Aorta (tissue), 5 donors: ENCODE results near the gene TFAM. TPM values are rescaled to one million over a fixed set of nuclear protein-coding genes. Genes with fewer than 3 reads are reported as not detected.

Source experiments
- ATAC-seq: fragments of 200-7000 bp; cut with Tn5 transposase; one replicate; pipeline ENCODE4 v1.9.1; 2022; ENCODE audit warnings: moderate library complexity; ENCODE audit not compliant: low FRiP score
- DNase-seq, 2 donors: peaks; one replicate each; pipeline ENCODE4 v3.0.0-alpha.2; 2020
- H3K27ac ChIP-seq, 2 donors: one replicate each; pipeline ENCODE4 v1.5.1; 2013; ENCODE audit warnings: low read length in 2 of 2, mild to moderate bottlenecking in 2 of 2, moderate library complexity in 2 of 2, control low read depth in 1 of 2, inconsistent platforms in 1 of 2, low read depth in 1 of 2
- H3K27me3 ChIP-seq, 2 donors: one replicate each; pipeline ENCODE4 v1.6.1; 2013; ENCODE audit warnings: control low read depth in 1 of 2, low read length in 1 of 2, mild to moderate bottlenecking in 1 of 2, moderate library complexity in 1 of 2; ENCODE audit not compliant: insufficient read depth in 2 of 2, control insufficient read depth in 1 of 2
- H3K36me3 ChIP-seq, 2 donors: one replicate each; pipeline ENCODE4 v1.6.1; 2013; ENCODE audit warnings: control low read depth in 1 of 2, low read length in 1 of 2, mild to moderate bottlenecking in 1 of 2; ENCODE audit not compliant: insufficient read depth in 2 of 2, control insufficient read depth in 1 of 2
- H3K4me1 ChIP-seq, 2 donors: one replicate each; pipeline ENCODE4 v1.6.1; 2013; ENCODE audit warnings: low read length in 2 of 2, control low read depth in 1 of 2, mild to moderate bottlenecking in 1 of 2, moderate library complexity in 1 of 2; ENCODE audit not compliant: insufficient read depth in 2 of 2, control insufficient read depth in 1 of 2
- H3K4me3 ChIP-seq, 2 donors: one replicate each; pipeline ENCODE4 v1.5.1; 2013; ENCODE audit warnings: low read length in 2 of 2, control low read depth in 1 of 2, mild to moderate bottlenecking in 1 of 2
- H3K9me3 ChIP-seq: one replicate; pipeline ENCODE4 v1.6.1; 2013; ENCODE audit warnings: mild to moderate bottlenecking, low read length; ENCODE audit not compliant: control insufficient read depth
- WGBS, 2 donors: extraction: QIAGEN DNeasy Blood & Tissue Kit; methylation state at CpG; one replicate each; pipeline ENCODE4 v1.1.7; 2013; 5-methylcytosine and 5-hydroxymethylcytosine counted together
- intact Hi-C, 2 donors: fragments of 100-400 bp; cut with DNase I; formaldehyde crosslinking; loops; one replicate each; pipeline versions ENCODE4 v1.14.2 to v1.15.0; 2022
- polyA plus RNA-seq, 2 donors: library from polyadenylated mRNA; stranded (reverse); fragments of 200-250 nt; gene quantifications; one replicate each; pipeline ENCODE4 v1.2.3, GENCODE V29; 2013
- total RNA-seq, 2 donors: library from RNA; stranded (reverse); fragmentation: NEBNext Ultra II Directional; extraction: Animal tissue kit (Norgen Biotek cat#: 25700); gene quantifications; one replicate each; pipeline ENCODE4 v1.2.1, GENCODE V29; 2021
- donor health status: healthy with polysubstance abuse.
- donor health status: Bipolar disorder and iron deficiency.
- donor health status: DM: no; HTN: no; CAD: no.
- donor health status: DM: no; HTN: no; CAD: no.
- donor health status: DM: yes; HTN: yes; CAD: no.

TFAM gene
- total and polyA plus RNA-seq, 4 donors: 6.5 to 25.5 (median 13.6) TPM

- ATAC-seq (no peak), DNase-seq (no peak)
- WGBS, 2 donors: 93 to 95% methylated on average over 7 of the region's 7 CpGs
- no peaks in the 10 kb centered on the region for H3K4me1 ChIP-seq
- no peak overlapping the region for H3K27ac ChIP-seq
- H3K4me3 ChIP-seq: no peak overlapping the region
- no peaks in the 10 kb centered on the region for H3K36me3 ChIP-seq
- no peaks in the 10 kb centered on the region for H3K27me3 ChIP-seq
- no peaks in the 10 kb centered on the region for H3K9me3 ChIP-seq
- intact Hi-C loops: no loop called here
These were observed 33.3 kb upstream of the TFAM start for GRCh38 chr10:58351616-58352578.

- no peak for ATAC-seq
These were observed 32.1 kb upstream of the TFAM start for GRCh38 chr10:58352956-58353610.

GRCh38 chr10:58356756-58357155 lies 28.5 kb upstream of the TFAM start:
- no peak for DNase-seq
- Histone ChIP-seq H3K9me3 (no peaks in the 10 kb centered on the region), H3K27me3 (no peaks in the 10 kb centered on the region), H3K4me3 (no peak overlapping the region), H3K27ac (no peak overlapping the region), H3K4me1 (no peaks in the 10 kb centered on the region), H3K36me3 (no peaks in the 10 kb centered on the region)
- WGBS, 2 donors: 50 to 53% methylated on average over 2 of the region's 2 CpGs
- ATAC-seq: no peak
- intact Hi-C loops: no loop called here

More at GRCh38 chr10:58352956-58353610, 32.1 kb upstream of the TFAM start:
- intact Hi-C loops: no loop called here
- H3K27me3 ChIP-seq: no peaks in the 10 kb centered on the region
- no peak overlapping the region for H3K27ac ChIP-seq
- no peaks in the 10 kb centered on the region for H3K9me3 ChIP-seq
- no peak overlapping the region for H3K4me3 ChIP-seq
- H3K36me3 ChIP-seq: no peaks in the 10 kb centered on the region
- no peak for DNase-seq
- no peaks in the 10 kb centered on the region for H3K4me1 ChIP-seq
- 56 to 60% methylated on average over 2 of the region's 2 CpGs for WGBS, 2 donors

GRCh38 chr10:58358314-58358933 lies 26.8 kb upstream of the TFAM start:
- Histone ChIP-seq H3K27me3 (no peaks in the 10 kb centered on the region), H3K4me3 (no peak overlapping the region), H3K9me3 (no peaks in the 10 kb centered on the region), H3K27ac (no peak overlapping the region), H3K36me3 (no peaks in the 10 kb centered on the region), H3K4me1 (no peaks in the 10 kb centered on the region)
- no peak for ATAC-seq
- intact Hi-C loops: no loop called here
- no peak for DNase-seq
- 79 to 96% methylated on average over 4 of the region's 4 CpGs for WGBS, 2 donors

GRCh38 chr10:58358947-58359346 lies 26.3 kb upstream of the TFAM start:
- H3K36me3 ChIP-seq: no peaks in the 10 kb centered on the region
- 95 to 100% methylated on average over 1 of the region's 1 CpG for WGBS, 2 donors
- intact Hi-C loops: no loop called here
- ATAC-seq (no peak), DNase-seq (no peak)
- no peaks in the 10 kb centered on the region for H3K9me3 ChIP-seq
- H3K27ac ChIP-seq: no peak overlapping the region
- no peaks in the 10 kb centered on the region for H3K4me1 ChIP-seq
- H3K27me3 ChIP-seq: no peaks in the 10 kb centered on the region
- no peak overlapping the region for H3K4me3 ChIP-seq

GRCh38 chr10:58359541-58359940 lies 25.7 kb upstream of the TFAM start:
- WGBS, 2 donors: 98% methylated on average over 3 of the region's 3 CpGs
- no peak overlapping the region for H3K4me3 ChIP-seq
- H3K27ac ChIP-seq: no peak overlapping the region
- no peaks in the 10 kb centered on the region for H3K9me3 ChIP-seq
- no peaks in the 10 kb centered on the region for H3K36me3 ChIP-seq
- intact Hi-C loops: no loop called here
- DNase-seq (no peak), ATAC-seq (no peak)
- H3K27me3 ChIP-seq: no peaks in the 10 kb centered on the region
- no peaks in the 10 kb centered on the region for H3K4me1 ChIP-seq

GRCh38 chr10:58360412-58361004 lies 24.7 kb upstream of the TFAM start:
- ATAC-seq: no peak
- no peak for DNase-seq
- H3K4me1 ChIP-seq: no peaks in the 10 kb centered on the region
- H3K27me3 ChIP-seq: no peaks in the 10 kb centered on the region
- 93 to 95% methylated on average over 9 of the region's 9 CpGs for WGBS, 2 donors
- H3K4me3 ChIP-seq: no peak overlapping the region
- intact Hi-C loops: no loop called here
- no peaks in the 10 kb centered on the region for H3K9me3 ChIP-seq
- H3K27ac ChIP-seq: no peak overlapping the region
- H3K36me3 ChIP-seq: no peaks in the 10 kb centered on the region

GRCh38 chr10:58361353-58361752 lies 23.9 kb upstream of the TFAM start:
- Histone ChIP-seq H3K27ac (no peak overlapping the region), H3K27me3 (no peaks in the 10 kb centered on the region), H3K36me3 (no peaks in the 10 kb centered on the region), H3K4me3 (no peak overlapping the region), H3K9me3 (no peaks in the 10 kb centered on the region), H3K4me1 (no peaks in the 10 kb centered on the region)
- DNase-seq: no peak
- ATAC-seq: no peak
- WGBS, 2 donors: 99% methylated on average over 2 of the region's 2 CpGs
- intact Hi-C loops: no loop called here
